Activated B cell treated with CpG ODN at 0.5 μM for 24 hours (primary cell): Measurements from ENCODE around the gene NAPEPLD. TPM values are rescaled to one million over a fixed set of nuclear protein-coding genes. Genes with fewer than 3 reads are reported as not detected.
"Not testable (repeated sequence)": the region's sequence is repeated elsewhere in the genome, so short reads cannot be mapped to it uniquely, and the experiment has no call there.

Experiments used
- ATAC-seq: fragments of 200-7000 bp; cut with Tn5 transposase; one replicate; pipeline ENCODE4 v1.10.0; 2021; ENCODE audit warnings: low read depth, mild to moderate bottlenecking, moderate library complexity
- CTCF ChIA-PET: fragments of 350-600 bp; sonication (Branson Sonifier 250); formaldehyde crosslinking; loops from one replicate; lab custom pipeline; 2021; ENCODE audit warnings: antibody characterized with exemption; lab: Charles Lee
- POLR2A ChIA-PET: fragments of 350-600 bp; sonication (Branson Sonifier 250); formaldehyde crosslinking; loops from one replicate; lab custom pipeline; 2021; ENCODE audit warnings: antibody characterized with exemption; lab: Charles Lee
- DNase-seq: peaks from one replicate; pipeline ENCODE4 v3.0.0; 2022
- H3K27ac Mint-ChIP-seq: one replicate; pipeline ENCODE4 v1.8.0; 2020; ENCODE audit warnings: mixed read lengths
- H3K27me3 Mint-ChIP-seq: one replicate; pipeline ENCODE4 v1.8.0; 2021; ENCODE audit warnings: mixed read lengths
- H3K36me3 Mint-ChIP-seq: one replicate; pipeline ENCODE4 v1.8.0; 2021; ENCODE audit warnings: low read depth, mixed read lengths
- H3K4me1 Mint-ChIP-seq: one replicate; pipeline ENCODE4 v1.8.0; 2021; ENCODE audit warnings: mixed read lengths
- H3K4me3 Mint-ChIP-seq: one replicate; pipeline ENCODE4 v1.8.0; 2020; ENCODE audit warnings: mild to moderate bottlenecking, mixed read lengths
- H3K9me3 Mint-ChIP-seq: one replicate; pipeline ENCODE4 v1.8.0; 2020; ENCODE audit warnings: mixed read lengths
- intact Hi-C: fragments of 100-400 bp; cut with micrococcal nuclease; formaldehyde crosslinking; loops from one replicate; pipeline ENCODE4 v1.15.1; 2024
- total RNA-seq: library from RNA; stranded (reverse); gene quantifications from 2 replicates; pipeline ENCODE4 v1.2.3, GENCODE V29; 2022
- TF ChIP-seq, protein P1 (sequence below): fragments of 200-600 bp; IDR thresholded peaks from one replicate; pipeline ENCODE4 v1.8.0; 2022; ENCODE audit warnings: antibody characterized with exemption, mild to moderate bottlenecking

Gene NAPEPLD
- total RNA-seq, 1 donor from 2014 or later, result 14.4 TPM

- intact Hi-C loops, result loop anchor here (1.0 to 2.0 kb wide), 5 partner anchors 74 to 401 kb away; partner anchors contain the start of genes ARMC10, DNAJC2, FAM185A and PMPCB
- DNase-seq (no peak), ATAC-seq (peak; percentile 22)
- CTCF ChIA-PET, result no interaction called here
- TF ChIP-seq, protein P1, sequence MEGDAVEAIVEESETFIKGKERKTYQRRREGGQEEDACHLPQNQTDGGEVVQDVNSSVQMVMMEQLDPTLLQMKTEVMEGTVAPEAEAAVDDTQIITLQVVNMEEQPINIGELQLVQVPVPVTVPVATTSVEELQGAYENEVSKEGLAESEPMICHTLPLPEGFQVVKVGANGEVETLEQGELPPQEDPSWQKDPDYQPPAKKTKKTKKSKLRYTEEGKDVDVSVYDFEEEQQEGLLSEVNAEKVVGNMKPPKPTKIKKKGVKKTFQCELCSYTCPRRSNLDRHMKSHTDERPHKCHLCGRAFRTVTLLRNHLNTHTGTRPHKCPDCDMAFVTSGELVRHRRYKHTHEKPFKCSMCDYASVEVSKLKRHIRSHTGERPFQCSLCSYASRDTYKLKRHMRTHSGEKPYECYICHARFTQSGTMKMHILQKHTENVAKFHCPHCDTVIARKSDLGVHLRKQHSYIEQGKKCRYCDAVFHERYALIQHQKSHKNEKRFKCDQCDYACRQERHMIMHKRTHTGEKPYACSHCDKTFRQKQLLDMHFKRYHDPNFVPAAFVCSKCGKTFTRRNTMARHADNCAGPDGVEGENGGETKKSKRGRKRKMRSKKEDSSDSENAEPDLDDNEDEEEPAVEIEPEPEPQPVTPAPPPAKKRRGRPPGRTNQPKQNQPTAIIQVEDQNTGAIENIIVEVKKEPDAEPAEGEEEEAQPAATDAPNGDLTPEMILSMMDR, result no peak
- no peaks in the 10 kb centered on the region for H3K9me3 Mint-ChIP-seq
- POLR2A ChIA-PET, result interaction anchor here (0.6 to 0.8 kb wide), 2 partner anchors 13 to 75 kb away, joined by 3 read pairs; partner anchors contain the start of genes ARMC10 and FBXL13
- H3K27me3 Mint-ChIP-seq, result no peaks in the 10 kb centered on the region
- peak overlapping the region; percentile 98 for H3K4me3 Mint-ChIP-seq
- H3K4me1 Mint-ChIP-seq, result peaks cover 40% of the 10 kb centered on the region
- peaks cover 12% of the 10 kb centered on the region for H3K36me3 Mint-ChIP-seq
- peak overlapping the region; percentile 96 for H3K27ac Mint-ChIP-seq
Measured at GRCh38 chr7:103149808-103150180, 895 bp upstream of the NAPEPLD start.

GRCh38 chr7:103148131-103148993 lies 537 bp downstream of the NAPEPLD start:
- Mint-ChIP-seq H3K27ac (peak overlapping the region; percentile 96), H3K4me1 (peaks cover 40% of the 10 kb centered on the region), H3K36me3 (peaks cover 12% of the 10 kb centered on the region), H3K9me3 (no peaks in the 10 kb centered on the region), H3K4me3 (peak overlapping the region; percentile 98), H3K27me3 (no peaks in the 10 kb centered on the region)
- ChIA-PET CTCF (no interaction called here), POLR2A (interaction anchor here (0.6 to 1.3 kb wide), 4 partner anchors 9 to 159 kb away, joined by 3 to 8 read pairs (median 4); partner anchors contain the start of genes ARMC10 and FBXL13)
- TF ChIP-seq, protein P1, result no peak
- ATAC-seq, result no peak
- no peak for DNase-seq
- intact Hi-C loops, result loop anchor here (2.0 kb wide), 1 partner anchor 196 kb away; the partner anchor contains the start of gene DNAJC2

DNA sequence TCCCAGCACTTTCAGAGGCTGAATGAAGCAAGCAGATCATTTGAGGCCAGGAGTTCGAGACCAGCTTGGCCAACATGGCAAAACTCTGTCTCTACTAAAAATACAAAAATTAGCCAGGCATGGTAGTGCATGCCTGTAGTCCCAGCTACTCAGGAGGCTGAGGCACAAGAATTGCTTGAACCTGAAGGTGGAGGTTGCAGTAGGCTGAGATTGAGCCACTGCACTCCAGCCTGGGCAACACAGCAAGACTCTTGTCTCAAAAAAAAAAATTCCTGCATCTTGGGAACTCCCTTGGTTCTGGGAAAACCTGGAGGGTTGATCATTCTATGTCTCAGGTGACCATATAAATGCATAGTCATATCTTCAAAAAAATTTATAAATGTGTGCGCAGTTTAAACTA lies 4.1 kb downstream of the NAPEPLD start:
- intact Hi-C loops, H3K27ac Mint-ChIP-seq, H3K27me3 Mint-ChIP-seq, CTCF ChIA-PET, POLR2A ChIA-PET, H3K9me3 Mint-ChIP-seq, H3K4me3 Mint-ChIP-seq, DNase-seq, ATAC-seq: not testable (repeated sequence)
- H3K36me3 Mint-ChIP-seq, result peaks cover 18% of the 10 kb centered on the region
- H3K4me1 Mint-ChIP-seq, result peaks cover 33% of the 10 kb centered on the region

DNA sequence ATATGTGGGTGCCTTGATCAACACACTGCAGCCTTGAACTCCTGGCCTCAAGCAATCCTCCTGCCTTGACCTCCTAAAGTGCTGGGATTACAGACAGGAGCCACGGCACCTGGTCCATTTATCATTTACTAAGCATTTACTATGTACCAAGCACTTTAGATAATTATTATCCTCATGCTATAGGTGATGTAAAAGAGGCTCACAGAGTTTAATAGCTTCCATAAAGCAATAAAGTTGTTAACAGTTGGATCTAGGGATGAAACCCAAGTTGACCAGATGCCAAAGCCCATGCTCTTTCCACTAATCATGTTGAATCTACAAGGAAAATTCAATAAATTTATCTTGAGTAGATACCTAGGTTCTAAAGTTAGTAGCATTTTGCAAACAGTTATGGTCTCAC lies 5.0 kb downstream of the NAPEPLD start:
- ChIA-PET POLR2A (no interaction called here), CTCF (no interaction called here)
- Mint-ChIP-seq H3K36me3 (peaks cover 15% of the 10 kb centered on the region), H3K27me3 (no peaks in the 10 kb centered on the region), H3K4me1 (peaks cover 29% of the 10 kb centered on the region), H3K27ac (no peak overlapping the region), H3K4me3 (no peak overlapping the region), H3K9me3 (no peaks in the 10 kb centered on the region)
- TF ChIP-seq, protein P1, result no peak
- DNase-seq (no peak), ATAC-seq (no peak)
- intact Hi-C loops, result no loop called here

DNA sequence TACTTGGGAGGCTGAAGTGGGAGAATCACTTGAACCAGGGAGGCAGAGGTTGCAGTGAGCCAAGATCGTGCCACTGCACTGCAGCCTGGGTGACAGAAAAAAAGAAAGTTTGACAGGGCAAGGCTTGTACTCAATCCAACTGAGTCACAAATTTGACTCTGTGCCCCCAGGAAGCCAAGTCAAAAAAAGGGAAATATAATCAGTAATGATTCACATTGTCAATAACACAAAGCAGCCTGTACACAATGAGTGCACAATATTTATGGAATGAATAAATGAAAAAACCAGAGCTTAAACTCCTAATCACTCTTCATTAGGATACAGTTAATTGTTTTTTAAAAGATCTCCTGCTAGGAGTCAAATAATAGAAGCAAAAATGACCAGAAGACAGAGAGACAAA lies 6.4 kb downstream of the NAPEPLD start:
- intact Hi-C loops, result no loop called here
- Mint-ChIP-seq H3K27ac (no peak overlapping the region), H3K4me1 (peaks cover 20% of the 10 kb centered on the region), H3K36me3 (peaks cover 10% of the 10 kb centered on the region), H3K4me3 (no peak overlapping the region), H3K9me3 (no peaks in the 10 kb centered on the region), H3K27me3 (no peaks in the 10 kb centered on the region)
- ChIA-PET CTCF (no interaction called here), POLR2A (no interaction called here)
- no peak for ATAC-seq
- TF ChIP-seq, protein P1, result no peak
- DNase-seq, result no peak
